ENCODE results near the gene ARHGAP1.

Gene ARHGAP1

GRCh38 chr11:46635557-46636139, 64.8 kb downstream of the ARHGAP1 start:
- DNase-seq: no peak

GRCh38 chr11:46633291-46634217, 66.9 kb downstream of the ARHGAP1 start:
- no peak for DNase-seq

GRCh38 chr11:46632502-46632901, 67.9 kb downstream of the ARHGAP1 start:
- no peak for DNase-seq

GRCh38 chr11:46631676-46632075, 68.7 kb downstream of the ARHGAP1 start:
- no peak for DNase-seq

GRCh38 chr11:46630237-46630636, 70.2 kb downstream of the ARHGAP1 start:
- no peak for DNase-seq

GRCh38 chr11:46628961-46629360, 71.5 kb downstream of the ARHGAP1 start:
- DNase-seq: no peak

Measured in inflammatory macrophage treated with lipopolysaccharide for 1 hour (primary cell).